Right lung (tissue), 5 donors: ENCODE measurements around the gene NDUFV2. TPM values are rescaled to one million over a fixed set of nuclear protein-coding genes. Genes with fewer than 3 reads are reported as not detected.
"Not testable (repeated sequence)": the region's sequence is repeated elsewhere in the genome, so short reads cannot be mapped to it uniquely, and the experiment has no call there.

Experiments
- DNase-seq, 2 donors: peaks; one replicate each; pipeline ENCODE4 v3.0.0-alpha.2; 2013
- polyA plus RNA-seq, 5 donors: library from polyadenylated mRNA; unstranded; fragments of 120-200 nt; gene quantifications; one replicate each; pipeline versions ENCODE4 v1.2.1 to v1.2.3, GENCODE V29; 2013; ENCODE audit warnings: inconsistent platforms in 1 of 5, low replicate concordance in 1 of 5; ENCODE audit not compliant: insufficient read length in 5 of 5, insufficient read depth in 1 of 5

Gene NDUFV2
- polyA plus RNA-seq, 5 donors, result 87.4 to 122 (median 101) TPM

- peak; percentile 38 to 60 for DNase-seq
Observed at GRCh38 chr18:9147440-9148202, 45.1 kb downstream of the NDUFV2 start.

- DNase-seq, result no peak
Observed at GRCh38 chr18:9148203-9148552, 45.7 kb downstream of the NDUFV2 start.

GRCh38 chr18:9150121-9150520 lies 47.6 kb downstream of the NDUFV2 start:
- DNase-seq, result no peak

GRCh38 chr18:9153256-9153655 lies 50.8 kb downstream of the NDUFV2 start:
- no peak for DNase-seq

- DNase-seq, result no peak
Observed at GRCh38 chr18:9156604-9157249, 54.2 kb downstream of the NDUFV2 start.

GRCh38 chr18:9157806-9158205 lies 55.3 kb downstream of the NDUFV2 start:
- no peak for DNase-seq

- no peak for DNase-seq
Observed at GRCh38 chr18:9160014-9160413, 57.5 kb downstream of the NDUFV2 start.

GRCh38 chr18:9162663-9163062 lies 60.2 kb downstream of the NDUFV2 start:
- DNase-seq, result not testable (repeated sequence)

GRCh38 chr18:9164149-9164548 lies 61.6 kb downstream of the NDUFV2 start:
- DNase-seq, result not testable (repeated sequence)

- DNase-seq, result not testable (repeated sequence)
Observed at GRCh38 chr18:9165883-9166282, 63.4 kb downstream of the NDUFV2 start.

GRCh38 chr18:9169515-9169914 lies 67.0 kb downstream of the NDUFV2 start:
- not testable (repeated sequence) for DNase-seq

- not testable (repeated sequence) for DNase-seq
Observed at GRCh38 chr18:9171919-9172318, 69.4 kb downstream of the NDUFV2 start.

- DNase-seq, result no peak
Observed at GRCh38 chr18:9172506-9173127, 70.1 kb downstream of the NDUFV2 start.

- no peak for DNase-seq
Observed at GRCh38 chr18:9173770-9174233, 71.3 kb downstream of the NDUFV2 start.

GRCh38 chr18:9174302-9174701 lies 71.8 kb downstream of the NDUFV2 start:
- DNase-seq, result no peak

- DNase-seq, result no peak
Observed at GRCh38 chr18:9175115-9175514, 72.6 kb downstream of the NDUFV2 start.

GRCh38 chr18:9177031-9177430 lies 74.5 kb downstream of the NDUFV2 start:
- DNase-seq, result no peak

- no peak for DNase-seq
Observed at GRCh38 chr18:9177466-9177865, 75.0 kb downstream of the NDUFV2 start.

- no peak for DNase-seq
Observed at GRCh38 chr18:9178557-9178956, 76.1 kb downstream of the NDUFV2 start.

GRCh38 chr18:9181275-9181674 lies 78.8 kb downstream of the NDUFV2 start:
- DNase-seq, result no peak

- no peak for DNase-seq
Observed at GRCh38 chr18:9182852-9183399, 80.4 kb downstream of the NDUFV2 start.
